Choroid plexus epithelial cell (primary cell): ENCODE data around the gene SLC13A3.

Source experiments
- DNase-seq: peaks from one replicate; pipeline ENCODE4 v3.0.0-alpha.2; 2010; ENCODE audit warnings: low read depth
- H3K4me3 ChIP-seq: 2 replicates; pipeline ENCODE4 v1.5.1; 2011; ENCODE audit warnings: low read depth, mild to moderate bottlenecking, control low read depth, low read length, moderate library complexity
- TF ChIP-seq, protein P1 (sequence below): conservative IDR thresholded peaks from 2 replicates; pipeline ENCODE4 v1.5.1; 2011; ENCODE audit warnings: low read depth, mild to moderate bottlenecking, control low read depth, inconsistent platforms, low read length, moderate library complexity

The SLC13A3 gene

GRCh38 chr20:46688151-46689081, 37.2 kb upstream of the SLC13A3 start:
- H3K4me3 ChIP-seq = peak overlapping the region; percentile 93
- TF ChIP-seq, protein P1, sequence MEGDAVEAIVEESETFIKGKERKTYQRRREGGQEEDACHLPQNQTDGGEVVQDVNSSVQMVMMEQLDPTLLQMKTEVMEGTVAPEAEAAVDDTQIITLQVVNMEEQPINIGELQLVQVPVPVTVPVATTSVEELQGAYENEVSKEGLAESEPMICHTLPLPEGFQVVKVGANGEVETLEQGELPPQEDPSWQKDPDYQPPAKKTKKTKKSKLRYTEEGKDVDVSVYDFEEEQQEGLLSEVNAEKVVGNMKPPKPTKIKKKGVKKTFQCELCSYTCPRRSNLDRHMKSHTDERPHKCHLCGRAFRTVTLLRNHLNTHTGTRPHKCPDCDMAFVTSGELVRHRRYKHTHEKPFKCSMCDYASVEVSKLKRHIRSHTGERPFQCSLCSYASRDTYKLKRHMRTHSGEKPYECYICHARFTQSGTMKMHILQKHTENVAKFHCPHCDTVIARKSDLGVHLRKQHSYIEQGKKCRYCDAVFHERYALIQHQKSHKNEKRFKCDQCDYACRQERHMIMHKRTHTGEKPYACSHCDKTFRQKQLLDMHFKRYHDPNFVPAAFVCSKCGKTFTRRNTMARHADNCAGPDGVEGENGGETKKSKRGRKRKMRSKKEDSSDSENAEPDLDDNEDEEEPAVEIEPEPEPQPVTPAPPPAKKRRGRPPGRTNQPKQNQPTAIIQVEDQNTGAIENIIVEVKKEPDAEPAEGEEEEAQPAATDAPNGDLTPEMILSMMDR = no peak
- peak; percentile 67 for DNase-seq

DNA sequence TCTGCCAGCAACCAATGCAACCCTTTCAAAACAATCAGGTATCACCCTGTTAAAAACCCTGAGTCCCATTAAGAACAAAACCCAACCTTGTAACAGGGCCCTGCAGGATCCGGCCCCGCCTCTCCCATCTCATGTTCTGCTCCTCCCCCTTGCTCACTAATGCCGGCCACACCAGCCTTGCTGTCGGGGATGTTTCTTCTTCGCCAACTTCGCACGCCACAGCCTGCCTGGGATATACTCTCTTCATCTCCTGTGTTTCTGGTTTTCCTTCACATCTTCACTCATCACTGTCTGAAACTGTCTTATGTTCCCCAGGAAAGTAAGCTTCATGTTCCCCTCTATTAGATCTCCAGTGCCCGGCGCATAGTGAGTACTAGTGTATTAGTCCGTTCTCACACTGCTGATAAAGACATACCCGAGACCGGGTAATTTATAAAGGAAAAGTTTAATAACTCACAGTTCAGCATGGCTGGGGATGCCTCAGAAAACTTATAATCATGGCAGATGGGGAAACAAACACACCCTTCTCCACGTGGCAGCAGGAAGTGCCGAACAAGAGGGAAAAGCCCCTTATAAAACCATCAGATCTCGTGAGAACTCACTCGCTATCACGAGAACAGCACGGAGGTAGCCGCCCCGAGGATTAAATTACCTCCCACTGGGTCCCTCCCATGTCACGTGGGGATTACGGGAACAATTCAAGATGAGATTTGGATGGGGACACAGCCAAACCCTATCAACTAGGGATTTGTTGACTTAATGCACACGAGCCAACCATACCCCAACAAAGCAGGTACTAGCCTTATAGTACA, 32.9 kb upstream of the SLC13A3 start:
- TF ChIP-seq, protein P1 = no peak
- H3K4me3 ChIP-seq = peak overlapping the region; percentile 66
- peak; percentile 87 for DNase-seq

GRCh38 chr20:46683668-46683938, 32.3 kb upstream of the SLC13A3 start:
- peak overlapping the region; percentile 66 for H3K4me3 ChIP-seq
- TF ChIP-seq, protein P1 = no peak
- DNase-seq = no peak

- peak overlapping the region; percentile 66 for H3K4me3 ChIP-seq
- TF ChIP-seq, protein P1 = no peak
- no peak for DNase-seq
Measured at GRCh38 chr20:46683011-46683667, 31.9 kb upstream of the SLC13A3 start.

DNA sequence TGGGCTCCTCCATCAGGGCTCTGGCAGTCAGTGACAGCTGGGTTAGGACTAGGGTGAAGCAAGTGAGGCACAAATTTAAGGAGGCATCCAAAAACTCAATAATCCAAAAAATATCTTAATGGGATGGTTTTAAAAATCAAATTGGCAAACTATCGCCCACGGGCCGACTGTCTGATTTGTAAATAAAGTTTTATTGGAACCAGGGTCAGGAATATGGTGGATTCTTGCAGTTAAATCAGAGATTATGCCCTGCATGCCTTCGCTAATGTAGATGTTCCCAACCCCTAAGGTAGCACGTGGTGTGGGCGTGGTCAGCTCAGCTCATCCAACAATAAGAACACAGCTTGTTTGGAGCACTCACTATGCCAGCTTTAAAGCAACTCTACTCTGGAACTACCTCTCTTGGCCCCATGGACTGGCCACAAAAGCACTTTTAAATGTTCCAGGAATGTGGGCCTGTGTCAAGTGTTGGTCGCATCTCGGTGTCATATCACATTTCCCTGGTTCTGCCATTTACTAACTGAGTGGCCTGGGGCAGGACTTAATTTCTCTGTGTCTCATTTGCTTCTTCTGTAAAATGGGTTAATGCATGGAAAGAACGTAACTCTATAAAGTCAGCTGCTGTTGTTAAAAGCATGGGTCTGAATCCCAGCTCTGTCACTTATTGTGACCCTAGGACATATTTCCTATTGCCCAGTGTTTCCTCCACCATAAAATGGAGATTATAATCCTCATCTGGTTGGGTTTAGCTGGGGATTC, 31.0 kb upstream of the SLC13A3 start:
- H3K4me3 ChIP-seq = no peak overlapping the region
- TF ChIP-seq, protein P1 = no peak
- DNase-seq = no peak

DNA sequence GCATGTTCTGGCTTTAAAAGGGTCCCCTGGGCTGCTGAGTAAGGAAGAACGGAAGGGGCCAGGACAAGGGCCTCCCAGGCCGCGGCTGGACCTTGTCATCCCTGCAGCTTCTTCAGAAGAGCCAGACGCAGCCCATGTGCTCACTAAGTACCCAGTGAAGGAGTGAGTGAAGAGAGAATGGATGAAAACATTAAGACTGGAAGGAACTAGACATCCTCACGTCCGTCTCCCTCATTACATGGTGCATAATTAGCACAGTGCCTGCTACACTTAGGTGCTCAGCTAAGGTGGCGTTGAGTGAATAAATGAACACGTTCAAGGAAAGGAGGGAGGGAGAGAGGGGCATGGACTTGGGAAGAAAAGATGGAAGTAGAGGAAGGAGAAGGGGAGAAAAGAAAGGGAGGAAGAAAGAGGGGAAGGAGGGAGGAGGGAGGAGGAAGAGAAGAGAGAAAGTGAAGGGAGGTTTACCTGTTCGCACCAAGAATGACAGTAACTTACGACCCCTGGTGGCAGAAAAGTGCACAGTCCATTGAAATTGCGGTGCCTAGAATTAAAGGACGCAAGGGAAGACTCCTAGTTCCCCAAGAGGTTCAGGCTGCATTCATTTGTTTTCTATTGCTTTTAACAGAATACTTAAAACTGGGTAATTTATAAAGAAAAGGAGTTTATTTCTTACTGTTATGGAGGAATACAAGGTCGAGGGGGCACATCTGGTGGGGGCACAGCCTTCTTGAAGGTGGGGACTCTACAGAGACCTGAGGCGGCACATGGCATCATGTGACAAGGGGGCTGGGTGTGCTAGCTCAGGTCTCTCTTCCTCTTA, 30.0 kb upstream of the SLC13A3 start:
- no peak overlapping the region for H3K4me3 ChIP-seq
- DNase-seq = peak; percentile 75
- TF ChIP-seq, protein P1 = peak; percentile 87
